Choroid plexus epithelial cell (primary cell): ENCODE measurements around the gene COG1.

Experiments used
- DNase-seq: peaks from one replicate; pipeline ENCODE4 v3.0.0-alpha.2; 2010; ENCODE audit warnings: low read depth
- H3K4me3 ChIP-seq: 2 replicates; pipeline ENCODE4 v1.5.1; 2011; ENCODE audit warnings: low read depth, mild to moderate bottlenecking, control low read depth, low read length, moderate library complexity
- CTCF ChIP-seq: conservative IDR thresholded peaks from 2 replicates; pipeline ENCODE4 v1.5.1; 2011; ENCODE audit warnings: low read depth, mild to moderate bottlenecking, control low read depth, inconsistent platforms, low read length, moderate library complexity

Gene COG1

GRCh38 chr17:73186283-73187050 lies 6.4 kb upstream of the COG1 start:
- H3K4me3 ChIP-seq, result no peak overlapping the region
- no peak for TF ChIP-seq CTCF
- DNase-seq, result no peak

- no peak for TF ChIP-seq CTCF
These were observed 5.6 kb upstream of the COG1 start for GRCh38 chr17:73187203-73187769.

GRCh38 chr17:73188011-73188410 lies 4.8 kb upstream of the COG1 start:
- TF ChIP-seq CTCF, result no peak
- H3K4me3 ChIP-seq, result no peak overlapping the region
- peak; percentile 21 for DNase-seq

More at GRCh38 chr17:73187203-73187769, 5.6 kb upstream of the COG1 start:
- no peak overlapping the region for H3K4me3 ChIP-seq
- no peak for DNase-seq

GRCh38 chr17:73189417-73190099 lies 3.3 kb upstream of the COG1 start:
- H3K4me3 ChIP-seq, result no peak overlapping the region
- peak; percentile 92 for TF ChIP-seq CTCF
- peak; percentile 89 for DNase-seq

- TF ChIP-seq CTCF, result peak; percentile 80
- peak; percentile 83 for DNase-seq
- H3K4me3 ChIP-seq, result peak overlapping the region; percentile 98
These were observed 1.2 kb upstream of the COG1 start for GRCh38 chr17:73191443-73192205.

- peak overlapping the region; percentile 98 for H3K4me3 ChIP-seq
- no peak for TF ChIP-seq CTCF
- peak; percentile 62 for DNase-seq
These were observed 505 bp upstream of the COG1 start for GRCh38 chr17:73192206-73192893.
